HepG2 (cell line): ENCODE results near the gene AGAP6. TPM values are rescaled to one million over a fixed set of nuclear protein-coding genes. Genes with fewer than 3 reads are reported as not detected.
"Not testable (repeated sequence)": the region's sequence is repeated elsewhere in the genome, so short reads cannot be mapped to it uniquely, and the experiment has no call there.

Source experiments
- ARHGAP35 ChIP-seq: sonication (generic); formaldehyde crosslinking; IDR thresholded peaks from 2 replicates; pipeline ENCODE4 v1.9.0; 2022; ENCODE audit warnings: mild to moderate bottlenecking, inconsistent platforms, moderate library complexity, missing genetic modification reagents, borderline replicate concordance
- CREB1 ChIP-seq, 2 experiments: fragments of 450-650 bp in 1 of 2; IDR thresholded peaks; 2 replicates each; pipeline ENCODE4 v1.6.1; 2016 to 2017; ENCODE audit warnings: control low read depth in 1 of 2, mild to moderate bottlenecking in 1 of 2, missing compliant biosample characterization in 1 of 2, missing genetic modification characterization in 1 of 2
- ELF3 ChIP-seq: IDR thresholded peaks from 2 replicates; pipeline ENCODE4 v1.6.1; 2016; ENCODE audit warnings: missing genetic modification reagents, missing compliant biosample characterization
- MXD4 ChIP-seq: IDR thresholded peaks from 2 replicates; pipeline ENCODE4 v1.6.1; 2016; ENCODE audit warnings: mild to moderate bottlenecking, missing biosample characterization, missing genetic modification reagents
- NONO ChIP-seq, 2 experiments: fragments of 450-650 bp in 1 of 2; sonication (generic) in 1 of 2; formaldehyde crosslinking in 1 of 2; IDR thresholded peaks in 1 of 2; conservative IDR thresholded peaks in 1 of 2; 2 replicates each; pipeline versions ENCODE4 v1.6.1 to v1.8.0; 2017 to 2022; ENCODE audit warnings: mild to moderate bottlenecking in 1 of 2, missing genetic modification reagents in 1 of 2, moderate library complexity in 1 of 2
- SNAPC2 ChIP-seq: sonication (generic); formaldehyde crosslinking; IDR thresholded peaks from 2 replicates; pipeline ENCODE4 v1.8.1; 2022; ENCODE audit warnings: mild to moderate bottlenecking, missing genetic modification reagents
- ZFP37 ChIP-seq: sonication (generic); formaldehyde crosslinking; IDR thresholded peaks from 2 replicates; pipeline ENCODE4 v1.4.0; 2020; ENCODE audit warnings: missing genetic modification reagents, borderline replicate concordance
- ZNF430 ChIP-seq: sonication (generic); formaldehyde crosslinking; IDR thresholded peaks from 2 replicates; pipeline ENCODE4 v1.9.0; 2021; ENCODE audit warnings: mild to moderate bottlenecking, missing genetic modification reagents
- polyA plus RNA-seq, 8 experiments: library from polyadenylated mRNA; depleted of rRNA in 3 of 8; stranded (reverse) in 7 of 8; unstranded in 1 of 8; fragments of >200 nt; fragmentation: Illumina TruSeq in 4 of 8; extraction: Trizol in 4 of 8; gene quantifications; 2 replicates each; pipeline versions ENCODE4 v1.2.1 to v1.2.3, GENCODE V29; 2011 to 2016; ENCODE audit warnings: low read depth in 4 of 8, missing spikeins in 1 of 8, mixed read lengths in 1 of 8; ENCODE audit not compliant: insufficient read depth in 1 of 8
- total RNA-seq, 5 experiments: library from RNA; depleted of rRNA; stranded (reverse); fragments of >200 nt; fragmentation: Illumina TruSeq; extraction: Trizol; gene quantifications; 2 replicates each; pipeline ENCODE4 v1.2.3, GENCODE V29; 2016; ENCODE audit warnings: low read depth in 1 of 5
- TF ChIP-seq, protein P1 (sequence below), 2 experiments: sonication (generic) in 1 of 2; formaldehyde crosslinking in 1 of 2; IDR thresholded peaks; 2 replicates each; pipeline versions ENCODE4 v1.4.0 to v1.6.1; 2018 to 2020; ENCODE audit warnings: missing genetic modification reagents in 2 of 2, borderline replicate concordance in 1 of 2, low read depth in 1 of 2, mild to moderate bottlenecking in 1 of 2, missing biosample characterization in 1 of 2
- TF ChIP-seq, protein P2 (sequence below): IDR thresholded peaks from 2 replicates; pipeline ENCODE4 v1.6.1; 2016; ENCODE audit warnings: low read depth, missing genetic modification reagents, missing compliant biosample characterization
- TF ChIP-seq, protein P3 (sequence below): sonication (generic); formaldehyde crosslinking; IDR thresholded peaks from 2 replicates; pipeline ENCODE4 v1.4.0; 2020; ENCODE audit warnings: missing genetic modification reagents, borderline replicate concordance
- TF ChIP-seq, protein P4 (sequence below): sonication (generic); formaldehyde crosslinking; IDR thresholded peaks from 2 replicates; pipeline ENCODE4 v1.4.0; 2020; ENCODE audit warnings: missing genetic modification reagents

Gene AGAP6
- total and polyA plus RNA-seq, 2 of the 13 experiments (the other 11 are each of a cell fraction or from before 2014, with no cell fraction given), result 7.7 to 19.5 TPM

DNA sequence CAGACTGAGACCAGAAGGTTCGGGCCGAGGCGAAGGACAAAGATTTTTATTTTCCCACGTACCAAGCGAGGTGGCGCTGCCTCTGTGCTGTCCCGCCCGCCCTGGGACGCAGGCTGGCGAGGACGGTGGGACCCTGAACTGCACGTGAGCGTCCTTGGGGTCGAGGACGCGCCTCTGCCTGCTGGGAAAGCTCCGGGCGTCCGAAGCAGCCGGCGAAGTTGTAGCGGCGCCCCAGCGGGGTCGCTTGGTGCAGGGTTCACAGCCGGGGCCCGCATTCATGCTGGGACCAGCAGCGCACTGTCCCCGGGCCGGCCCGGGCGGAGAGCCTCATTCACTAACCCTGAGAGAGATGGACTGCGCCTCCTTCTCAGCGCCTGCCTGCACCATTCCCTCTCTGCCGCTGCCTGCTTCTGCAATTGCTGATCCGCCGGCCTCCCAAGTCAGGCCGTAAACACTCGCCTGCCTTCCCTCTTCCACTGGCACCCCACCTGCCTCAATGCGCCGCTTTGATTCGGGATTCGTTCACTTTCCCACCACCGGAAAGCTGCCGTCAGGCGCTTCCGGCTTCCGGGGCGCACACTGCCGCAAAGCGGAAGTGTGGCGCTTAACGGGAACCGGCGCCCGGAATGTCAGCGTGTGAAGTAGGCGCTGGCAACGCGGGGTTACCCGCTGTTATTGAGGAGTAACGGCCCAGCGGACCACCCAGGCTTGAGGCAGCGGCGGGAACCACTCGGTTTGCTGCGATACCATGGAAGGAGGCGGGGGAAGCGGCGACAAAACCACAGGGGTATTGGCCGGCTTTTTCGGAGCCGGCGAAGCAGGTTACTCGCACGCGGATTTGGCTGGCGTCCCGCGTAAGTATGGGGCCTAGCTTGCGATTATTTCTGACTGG, 46.5 kb upstream of the AGAP6 start, which contains the start of the genes PARG and TIMM23B (continued):
- TF ChIP-seq, protein P1, sequence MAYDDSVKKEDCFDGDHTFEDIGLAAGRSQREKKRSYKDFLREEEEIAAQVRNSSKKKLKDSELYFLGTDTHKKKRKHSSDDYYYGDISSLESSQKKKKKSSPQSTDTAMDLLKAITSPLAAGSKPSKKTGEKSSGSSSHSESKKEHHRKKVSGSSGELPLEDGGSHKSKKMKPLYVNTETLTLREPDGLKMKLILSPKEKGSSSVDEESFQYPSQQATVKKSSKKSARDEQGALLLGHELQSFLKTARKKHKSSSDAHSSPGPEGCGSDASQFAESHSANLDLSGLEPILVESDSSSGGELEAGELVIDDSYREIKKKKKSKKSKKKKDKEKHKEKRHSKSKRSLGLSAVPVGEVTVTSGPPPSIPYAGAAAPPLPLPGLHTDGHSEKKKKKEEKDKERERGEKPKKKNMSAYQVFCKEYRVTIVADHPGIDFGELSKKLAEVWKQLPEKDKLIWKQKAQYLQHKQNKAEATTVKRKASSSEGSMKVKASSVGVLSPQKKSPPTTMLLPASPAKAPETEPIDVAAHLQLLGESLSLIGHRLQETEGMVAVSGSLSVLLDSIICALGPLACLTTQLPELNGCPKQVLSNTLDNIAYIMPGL (CRISPR knock-in tag; IDR thresholded peaks at IDR 0.05; ENCODE audit: borderline replicate concordance in 1 of 2, low read depth in 1 of 2), result peak; percentile 29 to 91; a peak in 3 of 4 replicates
- TF ChIP-seq CREB1, NONO (IDR thresholded peaks at IDR 0.05): not testable (repeated sequence)
- TF ChIP-seq CREB1 (CRISPR knock-in tag; IDR thresholded peaks at IDR 0.05) (peak; percentile 41; the same call in 1 of the 2 replicates), MXD4 (CRISPR knock-in tag) (peak; percentile 94), ELF3 (peak; percentile 50; the same call in 1 of the 2 replicates), SNAPC2 (0 out of 2 replicates have a peak, but pooled peaks have one; percentile 45), NONO (CRISPR knock-in tag; conservative IDR thresholded peaks at IDR 0.05) (peak; percentile 87), ARHGAP35 (CRISPR knock-in tag) (0 out of 2 replicates have a peak, but pooled peaks have one; percentile 28), ZNF430 (CRISPR knock-in tag) (0 out of 2 replicates have a peak, but pooled peaks have one; percentile 50), ZFP37 (CRISPR knock-in tag) (0 out of 2 replicates have a peak, but pooled peaks have one; percentile 52)
- TF ChIP-seq, protein P2, sequence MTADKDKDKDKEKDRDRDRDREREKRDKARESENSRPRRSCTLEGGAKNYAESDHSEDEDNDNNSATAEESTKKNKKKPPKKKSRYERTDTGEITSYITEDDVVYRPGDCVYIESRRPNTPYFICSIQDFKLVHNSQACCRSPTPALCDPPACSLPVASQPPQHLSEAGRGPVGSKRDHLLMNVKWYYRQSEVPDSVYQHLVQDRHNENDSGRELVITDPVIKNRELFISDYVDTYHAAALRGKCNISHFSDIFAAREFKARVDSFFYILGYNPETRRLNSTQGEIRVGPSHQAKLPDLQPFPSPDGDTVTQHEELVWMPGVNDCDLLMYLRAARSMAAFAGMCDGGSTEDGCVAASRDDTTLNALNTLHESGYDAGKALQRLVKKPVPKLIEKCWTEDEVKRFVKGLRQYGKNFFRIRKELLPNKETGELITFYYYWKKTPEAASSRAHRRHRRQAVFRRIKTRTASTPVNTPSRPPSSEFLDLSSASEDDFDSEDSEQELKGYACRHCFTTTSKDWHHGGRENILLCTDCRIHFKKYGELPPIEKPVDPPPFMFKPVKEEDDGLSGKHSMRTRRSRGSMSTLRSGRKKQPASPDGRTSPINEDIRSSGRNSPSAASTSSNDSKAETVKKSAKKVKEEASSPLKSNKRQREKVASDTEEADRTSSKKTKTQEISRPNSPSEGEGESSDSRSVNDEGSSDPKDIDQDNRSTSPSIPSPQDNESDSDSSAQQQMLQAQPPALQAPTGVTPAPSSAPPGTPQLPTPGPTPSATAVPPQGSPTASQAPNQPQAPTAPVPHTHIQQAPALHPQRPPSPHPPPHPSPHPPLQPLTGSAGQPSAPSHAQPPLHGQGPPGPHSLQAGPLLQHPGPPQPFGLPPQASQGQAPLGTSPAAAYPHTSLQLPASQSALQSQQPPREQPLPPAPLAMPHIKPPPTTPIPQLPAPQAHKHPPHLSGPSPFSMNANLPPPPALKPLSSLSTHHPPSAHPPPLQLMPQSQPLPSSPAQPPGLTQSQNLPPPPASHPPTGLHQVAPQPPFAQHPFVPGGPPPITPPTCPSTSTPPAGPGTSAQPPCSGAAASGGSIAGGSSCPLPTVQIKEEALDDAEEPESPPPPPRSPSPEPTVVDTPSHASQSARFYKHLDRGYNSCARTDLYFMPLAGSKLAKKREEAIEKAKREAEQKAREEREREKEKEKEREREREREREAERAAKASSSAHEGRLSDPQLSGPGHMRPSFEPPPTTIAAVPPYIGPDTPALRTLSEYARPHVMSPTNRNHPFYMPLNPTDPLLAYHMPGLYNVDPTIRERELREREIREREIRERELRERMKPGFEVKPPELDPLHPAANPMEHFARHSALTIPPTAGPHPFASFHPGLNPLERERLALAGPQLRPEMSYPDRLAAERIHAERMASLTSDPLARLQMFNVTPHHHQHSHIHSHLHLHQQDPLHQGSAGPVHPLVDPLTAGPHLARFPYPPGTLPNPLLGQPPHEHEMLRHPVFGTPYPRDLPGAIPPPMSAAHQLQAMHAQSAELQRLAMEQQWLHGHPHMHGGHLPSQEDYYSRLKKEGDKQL (CRISPR knock-in tag), result peak; percentile 12; the same call in 1 of the 2 replicates
- TF ChIP-seq, protein P3, sequence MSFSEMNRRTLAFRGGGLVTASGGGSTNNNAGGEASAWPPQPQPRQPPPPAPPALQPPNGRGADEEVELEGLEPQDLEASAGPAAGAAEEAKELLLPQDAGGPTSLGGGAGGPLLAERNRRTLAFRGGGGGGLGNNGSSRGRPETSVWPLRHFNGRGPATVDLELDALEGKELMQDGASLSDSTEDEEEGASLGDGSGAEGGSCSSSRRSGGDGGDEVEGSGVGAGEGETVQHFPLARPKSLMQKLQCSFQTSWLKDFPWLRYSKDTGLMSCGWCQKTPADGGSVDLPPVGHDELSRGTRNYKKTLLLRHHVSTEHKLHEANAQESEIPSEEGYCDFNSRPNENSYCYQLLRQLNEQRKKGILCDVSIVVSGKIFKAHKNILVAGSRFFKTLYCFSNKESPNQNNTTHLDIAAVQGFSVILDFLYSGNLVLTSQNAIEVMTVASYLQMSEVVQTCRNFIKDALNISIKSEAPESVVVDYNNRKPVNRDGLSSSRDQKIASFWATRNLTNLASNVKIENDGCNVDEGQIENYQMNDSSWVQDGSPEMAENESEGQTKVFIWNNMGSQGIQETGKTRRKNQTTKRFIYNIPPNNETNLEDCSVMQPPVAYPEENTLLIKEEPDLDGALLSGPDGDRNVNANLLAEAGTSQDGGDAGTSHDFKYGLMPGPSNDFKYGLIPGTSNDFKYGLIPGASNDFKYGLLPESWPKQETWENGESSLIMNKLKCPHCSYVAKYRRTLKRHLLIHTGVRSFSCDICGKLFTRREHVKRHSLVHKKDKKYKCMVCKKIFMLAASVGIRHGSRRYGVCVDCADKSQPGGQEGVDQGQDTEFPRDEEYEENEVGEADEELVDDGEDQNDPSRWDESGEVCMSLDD (CRISPR knock-in tag), result peak; percentile 68; the same call in 1 of the 2 replicates
- TF ChIP-seq, protein P4, sequence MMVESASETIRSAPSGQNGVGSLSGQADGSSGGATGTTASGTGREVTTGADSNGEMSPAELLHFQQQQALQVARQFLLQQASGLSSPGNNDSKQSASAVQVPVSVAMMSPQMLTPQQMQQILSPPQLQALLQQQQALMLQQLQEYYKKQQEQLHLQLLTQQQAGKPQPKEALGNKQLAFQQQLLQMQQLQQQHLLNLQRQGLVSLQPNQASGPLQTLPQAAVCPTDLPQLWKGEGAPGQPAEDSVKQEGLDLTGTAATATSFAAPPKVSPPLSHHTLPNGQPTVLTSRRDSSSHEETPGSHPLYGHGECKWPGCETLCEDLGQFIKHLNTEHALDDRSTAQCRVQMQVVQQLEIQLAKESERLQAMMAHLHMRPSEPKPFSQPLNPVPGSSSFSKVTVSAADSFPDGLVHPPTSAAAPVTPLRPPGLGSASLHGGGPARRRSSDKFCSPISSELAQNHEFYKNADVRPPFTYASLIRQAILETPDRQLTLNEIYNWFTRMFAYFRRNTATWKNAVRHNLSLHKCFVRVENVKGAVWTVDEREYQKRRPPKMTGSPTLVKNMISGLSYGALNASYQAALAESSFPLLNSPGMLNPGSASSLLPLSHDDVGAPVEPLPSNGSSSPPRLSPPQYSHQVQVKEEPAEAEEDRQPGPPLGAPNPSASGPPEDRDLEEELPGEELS (CRISPR knock-in tag), result 0 out of 2 replicates have a peak, but pooled peaks have one; percentile 8
